GM18520 (cell line): ENCODE data around the gene SPTB.

ENCODE experiments used
- ATAC-seq: cut with Tn5 transposase; IDR thresholded peaks from one replicate; pipeline ENCODE4 v1.9.1; 2021; ENCODE audit not compliant: unreplicated experiment

The SPTB gene

DNA sequence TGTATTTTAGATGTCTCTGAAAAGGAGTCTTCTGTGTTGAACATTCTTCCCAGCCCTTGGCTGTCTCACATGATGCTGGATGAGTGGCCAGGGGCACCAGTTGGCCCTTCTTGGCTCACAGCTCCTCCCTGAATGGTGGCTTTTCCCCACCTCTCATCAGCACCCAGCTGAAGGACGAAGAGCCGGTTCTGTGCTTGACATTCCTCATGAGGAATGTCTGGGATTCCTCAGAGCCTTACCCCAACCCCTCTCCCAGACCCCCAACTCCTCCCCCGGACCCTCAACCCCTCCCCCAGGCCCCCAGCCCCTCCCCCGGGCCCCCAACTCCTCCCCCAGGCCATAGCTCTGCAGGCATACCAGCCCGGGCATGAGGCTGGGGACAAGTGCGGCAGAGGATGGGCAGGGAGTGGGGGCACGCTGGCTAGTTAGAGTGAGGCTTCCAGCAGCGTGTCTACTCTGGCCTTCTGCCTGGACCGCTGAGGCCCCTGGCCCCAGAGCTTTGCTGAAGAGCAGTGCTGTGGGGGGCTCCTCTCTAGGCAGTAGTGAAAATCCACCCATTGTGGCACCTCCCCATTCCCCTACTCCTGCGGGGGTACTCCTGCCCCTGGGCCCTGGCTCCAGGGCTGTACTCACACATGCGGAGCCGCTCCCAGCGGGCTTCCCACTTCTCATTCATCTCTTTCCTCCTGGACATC lies 111.2 kb downstream of the SPTB start:
- ATAC-seq, result no peak

DNA sequence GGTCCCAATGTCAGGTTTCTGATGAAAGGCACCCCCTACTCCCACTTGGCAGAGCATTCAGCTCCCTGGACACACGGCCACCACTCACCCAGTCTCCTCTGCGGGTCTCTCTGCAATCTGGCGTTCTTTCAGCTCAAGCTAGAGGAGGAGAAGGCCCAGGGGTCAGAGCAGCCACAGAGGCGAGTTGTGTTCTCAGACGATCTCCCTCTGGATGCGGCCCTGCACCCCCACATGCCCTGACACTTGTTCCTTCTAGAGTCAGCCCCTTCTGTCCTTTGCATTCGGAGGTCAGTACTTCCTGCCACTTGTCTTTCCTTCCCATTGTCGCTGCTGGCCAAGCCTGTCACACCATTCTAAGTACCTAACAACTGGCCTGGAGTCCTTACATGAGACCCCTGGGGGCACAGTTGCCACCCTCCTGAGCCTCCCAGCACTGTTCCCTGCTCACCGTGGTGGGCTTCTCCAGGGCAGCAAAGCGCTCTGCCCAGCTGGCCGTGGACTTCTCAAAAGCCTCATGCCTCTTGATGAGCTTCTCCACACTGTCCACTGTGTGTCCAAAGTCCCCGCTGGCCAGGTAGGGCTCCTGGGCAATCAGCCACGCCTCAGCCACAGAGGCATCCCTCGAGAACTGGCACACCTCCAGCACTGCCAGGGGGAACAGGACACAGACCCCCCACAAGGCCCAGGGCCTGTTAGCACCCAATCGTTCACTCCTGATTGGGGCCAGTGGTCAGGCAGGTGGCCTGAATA lies 112.3 kb downstream of the SPTB start:
- no peak for ATAC-seq

DNA sequence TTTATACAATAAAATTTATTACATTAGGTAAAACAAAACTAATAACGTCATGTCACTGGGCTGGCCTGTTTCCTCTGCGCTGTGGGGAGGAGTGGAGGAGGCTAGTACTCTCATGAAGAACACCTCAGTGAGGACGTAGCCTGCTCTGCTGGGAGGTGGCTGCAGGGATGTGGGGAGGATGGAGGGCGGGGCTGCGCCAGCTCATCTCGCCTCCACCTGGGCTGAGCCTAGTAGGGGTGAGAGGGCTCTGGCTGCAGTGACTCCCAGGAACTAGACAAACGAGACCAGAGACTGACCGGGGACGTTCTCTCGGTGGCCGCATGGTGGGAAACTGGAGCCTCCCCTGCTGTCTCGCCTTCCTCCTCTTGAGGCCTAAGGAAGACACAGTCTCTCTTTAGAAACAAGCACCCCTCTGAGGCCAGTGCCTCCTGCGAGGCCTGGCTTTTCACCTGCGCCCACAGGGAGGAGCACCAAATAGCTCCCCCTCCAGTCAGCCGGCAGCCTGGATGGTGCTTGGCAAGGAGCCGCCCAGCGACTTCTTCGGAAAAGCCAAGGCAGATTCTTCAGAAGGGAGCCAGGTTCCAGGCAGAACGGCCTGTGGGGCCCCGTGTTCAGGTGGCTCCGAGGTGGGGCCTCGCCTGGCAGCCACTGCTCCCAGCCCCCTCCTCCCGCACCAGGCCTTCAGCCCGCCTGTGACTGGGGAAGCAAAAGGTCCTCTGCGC lies 113.1 kb downstream of the SPTB start:
- ATAC-seq, result no peak

DNA sequence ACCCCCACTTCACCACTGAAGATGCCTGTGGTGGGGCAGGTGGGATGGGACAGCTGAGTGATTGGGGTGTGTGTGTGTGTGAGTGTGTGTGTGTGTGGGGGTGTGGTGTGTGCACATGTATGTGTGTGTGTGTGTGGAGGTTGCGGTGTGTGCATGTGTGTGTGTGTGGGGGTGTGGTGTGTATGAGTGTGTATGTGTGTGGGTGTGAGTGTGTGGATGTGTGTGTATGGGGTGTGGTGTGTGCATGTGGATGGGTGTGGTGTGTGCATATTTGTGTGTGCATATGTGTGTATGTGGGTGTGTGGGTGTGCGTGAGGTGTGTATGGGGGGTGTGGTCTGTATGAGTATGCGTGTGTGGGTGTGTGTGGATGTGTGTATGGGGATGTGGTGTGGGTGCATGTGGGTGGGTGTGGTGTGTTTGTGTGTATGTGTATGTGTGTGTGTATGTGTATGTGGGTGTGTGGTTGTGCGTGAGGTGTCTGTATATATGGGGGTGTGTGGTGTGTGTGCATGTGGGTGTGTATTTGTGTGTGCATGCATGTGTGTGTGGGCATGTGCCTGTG lies 113.9 kb downstream of the SPTB start:
- ATAC-seq, result no peak

DNA sequence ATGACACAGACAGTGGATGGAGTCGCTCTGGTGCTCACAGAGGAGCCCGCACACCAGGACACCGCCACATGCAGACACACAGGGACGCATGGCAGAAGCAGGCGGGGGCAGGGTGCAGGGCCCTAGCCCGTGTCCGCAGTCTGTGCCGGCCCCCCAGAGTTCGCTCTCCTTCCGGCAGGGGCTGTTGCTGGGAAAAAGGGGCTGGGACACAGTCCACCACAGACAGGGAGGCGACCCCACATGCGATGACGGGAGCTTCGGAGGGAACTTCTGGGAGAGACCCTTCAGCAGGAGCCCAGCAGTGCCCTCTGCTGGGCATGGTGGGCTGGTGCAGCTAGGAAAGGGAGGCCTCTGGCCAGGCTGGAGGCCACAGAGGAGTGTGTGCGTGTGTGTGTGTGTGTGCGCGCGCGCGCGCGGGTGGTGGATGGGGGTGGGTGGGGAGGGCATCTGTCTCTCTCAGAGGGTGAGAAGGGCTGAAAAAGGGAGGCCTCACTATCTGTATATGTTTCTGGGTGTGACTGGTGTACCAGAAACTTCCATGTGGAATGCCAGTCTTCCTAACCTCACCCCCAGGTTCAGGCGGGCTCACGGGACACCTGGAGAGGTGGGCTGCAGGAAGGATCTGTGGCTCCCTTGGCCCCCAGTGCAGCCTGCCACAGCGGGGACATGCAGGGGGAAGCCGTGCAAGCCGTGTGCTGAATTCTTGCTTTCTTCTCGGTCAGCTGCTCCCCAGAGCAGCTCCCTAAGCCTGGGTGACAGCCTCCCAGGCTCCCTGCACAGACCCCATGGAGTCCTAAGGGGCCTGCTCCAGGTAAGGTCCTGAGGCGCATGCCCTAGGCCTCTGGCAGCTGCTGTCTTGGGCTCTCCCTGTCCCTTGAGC lies 114.8 kb downstream of the SPTB start:
- peak; percentile 57 for ATAC-seq

DNA sequence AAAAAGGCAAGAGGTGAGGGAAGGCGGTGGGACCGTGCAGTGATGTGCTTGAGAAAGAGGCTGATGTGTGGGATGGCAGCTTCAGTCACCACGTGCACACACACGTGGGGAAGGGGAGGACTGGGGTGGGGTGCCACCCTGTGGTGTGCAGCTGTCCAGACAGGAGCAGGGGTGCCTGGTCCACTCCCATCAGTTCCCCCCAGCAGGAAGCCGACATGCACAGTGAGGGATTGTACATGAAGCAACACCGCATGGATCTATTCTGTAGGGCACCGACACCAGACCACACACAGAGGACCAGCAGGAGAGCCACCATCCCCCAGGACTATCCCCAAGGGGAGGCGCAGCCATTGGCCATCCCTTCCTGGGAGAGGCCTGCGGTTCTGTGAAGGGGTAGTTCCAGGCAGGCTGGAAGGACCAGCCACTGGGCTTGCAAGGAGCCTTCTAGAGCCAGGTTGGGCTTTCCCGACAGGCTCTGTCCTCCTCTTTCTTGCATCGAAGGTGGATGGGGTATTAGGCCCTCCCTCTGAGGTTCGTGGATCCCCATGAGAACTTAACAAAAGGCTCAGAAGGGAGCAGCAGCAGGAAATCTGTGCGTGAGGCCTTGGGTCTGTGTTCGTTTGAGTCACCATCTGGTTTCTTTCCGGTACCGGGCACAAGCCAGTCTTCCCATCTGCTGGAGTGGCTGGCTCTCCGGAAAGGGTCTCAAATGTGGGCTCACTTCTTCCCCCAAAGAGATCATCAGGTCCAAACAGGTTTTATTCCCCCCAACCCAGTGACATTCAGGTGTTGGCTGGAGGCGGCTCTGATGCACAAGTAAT lies 115.7 kb downstream of the SPTB start:
- ATAC-seq, result no peak

DNA sequence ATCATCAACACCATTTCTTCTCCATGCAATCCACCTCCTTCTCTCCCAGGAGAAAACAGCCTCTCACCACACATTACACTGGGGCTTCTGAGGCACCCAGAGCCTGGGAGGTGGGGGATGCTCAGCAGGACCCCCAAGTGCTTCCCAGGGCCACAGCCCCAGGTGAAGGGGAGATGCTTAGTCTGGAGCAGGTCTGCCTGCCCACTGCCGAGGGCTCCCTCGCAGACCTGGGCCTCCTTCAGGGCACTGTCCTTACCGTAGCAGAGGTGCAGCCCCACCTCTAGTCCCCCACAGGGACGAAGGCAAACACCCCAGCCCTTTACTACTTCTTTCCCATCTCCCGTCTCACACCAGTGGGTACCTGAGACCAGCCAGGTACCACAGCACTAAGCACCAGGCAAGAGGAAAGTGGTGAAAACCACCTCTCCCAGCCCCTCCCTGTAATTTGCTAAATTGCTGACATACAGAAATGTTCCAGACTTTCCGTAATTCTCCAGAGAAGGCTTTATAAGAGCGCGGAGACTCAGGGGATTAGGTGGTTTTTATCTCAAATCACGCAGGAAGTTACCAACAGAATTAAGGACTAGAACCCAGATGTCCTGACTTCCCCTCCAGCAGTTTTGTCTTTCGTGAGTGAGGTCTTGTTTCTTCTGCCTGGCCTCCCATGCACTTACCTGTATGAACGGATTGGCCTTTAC lies 116.5 kb downstream of the SPTB start:
- no peak for ATAC-seq

DNA sequence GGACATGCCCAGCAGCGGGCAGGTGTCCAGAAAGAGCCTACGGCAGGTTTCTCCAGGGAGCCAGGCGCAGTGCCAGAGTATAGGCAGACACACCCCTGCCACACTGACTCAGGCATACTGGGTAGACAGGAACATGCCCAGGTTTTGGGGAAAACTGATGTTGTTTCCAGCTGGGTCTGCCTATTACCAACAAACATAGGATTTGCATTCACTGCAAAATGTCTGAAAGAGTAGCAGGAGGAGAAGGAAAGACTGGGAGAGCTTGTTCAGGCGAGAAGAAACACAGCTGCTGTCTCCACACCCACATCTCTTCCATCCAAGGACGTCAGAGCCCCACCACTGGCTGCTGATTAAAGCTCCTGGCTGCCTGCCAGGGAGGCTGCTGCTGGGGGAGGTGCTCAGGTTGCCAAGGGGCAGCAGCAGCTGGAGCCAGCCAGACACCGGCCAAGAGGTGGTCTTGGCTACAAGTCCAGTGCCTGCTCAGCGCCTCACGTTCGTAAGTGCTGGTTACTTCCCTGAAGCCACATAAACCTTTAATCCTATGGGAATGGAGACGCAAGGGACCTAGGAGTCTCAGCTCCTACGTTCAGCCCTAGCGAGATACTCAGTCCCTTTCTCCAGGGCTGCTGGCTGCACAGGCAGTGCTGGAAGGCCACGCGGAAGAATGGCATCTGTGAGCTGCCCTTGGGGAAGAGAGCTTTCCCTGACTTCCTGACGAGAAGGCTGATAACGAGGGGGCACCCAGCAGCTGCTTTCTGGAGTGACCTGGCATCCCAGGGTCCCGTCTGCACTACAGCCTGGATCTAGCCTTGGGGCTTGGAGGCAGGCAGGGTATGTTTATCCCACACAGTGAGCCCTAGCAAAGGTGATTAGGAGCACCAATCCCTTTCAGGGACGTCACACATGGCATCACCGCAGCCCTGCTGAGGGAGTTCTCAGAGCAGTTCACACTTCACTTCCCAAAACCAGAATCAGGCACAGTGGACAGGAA lies 117.4 kb downstream of the SPTB start:
- ATAC-seq, result no peak

DNA sequence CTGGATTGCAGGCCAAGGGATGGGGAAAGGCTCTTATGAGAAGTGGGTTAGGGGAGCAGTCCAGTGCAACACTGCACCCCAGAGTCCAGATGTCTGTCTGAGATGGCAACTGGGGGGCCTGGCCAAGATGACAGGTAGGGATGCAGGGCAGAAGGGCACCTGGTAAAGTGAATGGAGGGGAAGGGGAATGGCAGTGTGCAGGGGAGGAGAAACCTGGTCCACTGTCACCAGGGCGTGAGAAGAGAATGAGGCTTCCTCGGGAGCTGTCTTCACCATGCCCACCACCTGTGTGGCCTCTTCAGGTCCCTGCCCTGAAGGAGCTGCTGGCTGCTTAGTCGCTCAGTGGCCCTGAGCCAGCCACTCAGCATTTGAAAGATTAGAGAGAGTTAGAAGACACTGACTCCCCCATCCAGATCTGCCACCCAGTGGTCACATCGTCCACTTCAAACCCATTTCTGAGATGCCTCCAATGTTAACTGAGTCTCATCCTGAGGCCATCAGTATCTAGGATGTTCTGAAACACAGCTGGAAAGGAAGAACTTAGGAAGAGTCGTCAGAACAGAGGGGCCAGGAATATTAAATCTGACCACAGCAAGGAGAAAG lies 118.2 kb downstream of the SPTB start:
- ATAC-seq, result no peak

DNA sequence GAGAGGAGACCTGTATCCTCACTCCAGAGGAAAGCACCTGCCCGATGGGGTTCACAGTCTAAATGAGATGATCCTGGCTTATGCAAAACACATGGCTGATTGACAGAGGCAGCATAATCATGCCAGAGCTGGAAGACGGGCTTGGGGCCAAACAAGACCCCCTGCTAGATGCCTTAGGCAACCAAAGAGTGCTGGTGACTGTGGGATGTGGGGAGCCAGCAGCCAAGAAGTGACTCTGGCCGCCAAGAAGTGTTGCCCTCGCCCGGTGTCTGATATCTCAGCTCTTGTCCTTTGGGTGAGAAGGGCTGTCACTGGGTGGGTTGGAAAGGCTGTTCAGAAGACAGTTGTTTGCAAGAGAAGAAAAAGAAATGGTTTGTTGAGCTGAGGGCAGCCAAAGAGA lies 118.8 kb downstream of the SPTB start:
- ATAC-seq, result no peak

DNA sequence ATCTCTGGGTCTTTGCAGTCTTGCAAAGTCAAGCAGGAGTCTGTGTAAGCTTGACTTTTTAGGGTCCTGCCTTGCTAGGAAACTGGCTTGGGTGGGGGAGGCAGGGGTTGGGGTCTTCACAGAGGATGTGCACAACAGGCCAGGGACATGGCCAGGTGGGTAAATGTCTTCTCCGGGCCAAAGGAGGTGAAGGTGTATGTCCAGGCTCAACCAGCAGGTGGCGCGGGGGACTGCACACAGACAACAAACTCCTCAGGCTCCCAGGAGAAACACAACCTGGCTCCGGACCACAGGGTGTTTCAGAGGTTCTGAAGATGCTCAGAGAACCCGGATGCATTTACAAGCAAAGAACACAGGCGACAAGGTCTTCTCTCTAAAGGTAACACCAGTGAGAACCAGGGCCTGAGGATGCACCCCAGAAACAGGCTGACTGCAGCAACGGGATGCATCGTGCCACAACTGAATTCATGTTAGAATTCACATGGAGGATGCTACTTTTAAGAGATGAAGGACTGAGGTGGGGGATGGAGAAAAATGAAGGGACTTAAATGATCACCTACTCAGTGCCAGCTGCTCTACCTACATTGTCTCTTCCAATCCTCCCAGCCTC lies 119.5 kb downstream of the SPTB start:
- no peak for ATAC-seq

DNA sequence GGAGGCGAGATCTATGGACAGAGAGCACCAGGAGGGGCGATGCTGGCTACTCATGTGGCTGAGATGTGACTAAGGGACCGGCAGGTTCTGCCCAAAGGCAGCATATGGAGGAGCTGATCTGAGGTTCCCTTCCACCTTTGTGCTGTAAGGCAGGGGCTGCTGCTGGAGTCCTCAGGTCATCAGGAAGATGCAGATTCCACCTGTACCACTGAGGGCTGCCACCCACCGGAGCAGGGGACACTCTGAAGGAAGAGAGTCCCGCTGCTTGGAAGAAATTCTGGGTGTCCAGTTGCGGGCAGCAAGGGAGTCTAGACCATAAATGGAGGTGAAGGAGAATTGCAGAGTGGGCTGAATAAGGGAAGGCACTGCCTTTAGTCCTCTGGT lies 120.2 kb downstream of the SPTB start:
- ATAC-seq, result no peak

DNA sequence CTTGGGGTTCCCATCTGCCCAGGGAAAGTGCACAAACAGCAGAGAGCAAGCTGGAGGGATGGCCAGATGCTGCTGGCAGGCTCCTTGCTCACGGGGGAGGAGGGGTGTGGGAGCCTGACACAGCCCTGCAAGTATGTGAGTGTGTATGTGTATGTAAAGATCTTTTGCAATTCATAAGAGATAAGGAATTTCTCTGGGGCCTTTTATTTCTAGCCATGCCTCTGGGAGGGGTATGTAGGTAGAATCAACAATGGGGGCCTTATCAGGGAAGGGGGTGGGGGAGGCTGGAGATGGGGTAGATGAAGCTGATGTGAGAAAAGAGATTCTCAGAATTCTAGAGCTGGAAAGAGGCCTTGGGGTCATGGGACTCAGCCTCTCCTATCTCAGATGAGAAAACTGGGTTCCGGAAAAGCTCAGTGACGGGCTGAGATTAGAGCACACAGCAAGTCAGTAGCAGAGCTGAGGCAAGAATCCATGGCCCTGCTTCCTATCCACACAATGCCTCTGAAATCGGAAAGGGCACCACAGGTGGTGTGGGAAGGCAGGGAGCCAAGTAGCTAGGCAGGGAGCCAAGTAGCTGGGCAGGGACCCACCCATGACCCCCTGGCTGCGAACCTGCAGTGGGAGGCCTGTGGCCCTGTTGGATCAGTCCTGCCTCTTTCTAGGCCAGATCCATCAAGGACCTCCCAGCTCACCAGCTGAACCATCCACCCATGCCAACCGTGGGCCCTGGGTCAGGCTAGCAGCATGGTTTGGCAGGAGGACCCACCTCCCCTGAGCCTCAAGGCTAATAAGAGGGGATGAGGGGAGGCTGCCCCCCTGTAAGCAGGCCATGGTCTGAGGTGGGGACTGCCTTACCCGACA lies 120.8 kb downstream of the SPTB start:
- ATAC-seq, result no peak

DNA sequence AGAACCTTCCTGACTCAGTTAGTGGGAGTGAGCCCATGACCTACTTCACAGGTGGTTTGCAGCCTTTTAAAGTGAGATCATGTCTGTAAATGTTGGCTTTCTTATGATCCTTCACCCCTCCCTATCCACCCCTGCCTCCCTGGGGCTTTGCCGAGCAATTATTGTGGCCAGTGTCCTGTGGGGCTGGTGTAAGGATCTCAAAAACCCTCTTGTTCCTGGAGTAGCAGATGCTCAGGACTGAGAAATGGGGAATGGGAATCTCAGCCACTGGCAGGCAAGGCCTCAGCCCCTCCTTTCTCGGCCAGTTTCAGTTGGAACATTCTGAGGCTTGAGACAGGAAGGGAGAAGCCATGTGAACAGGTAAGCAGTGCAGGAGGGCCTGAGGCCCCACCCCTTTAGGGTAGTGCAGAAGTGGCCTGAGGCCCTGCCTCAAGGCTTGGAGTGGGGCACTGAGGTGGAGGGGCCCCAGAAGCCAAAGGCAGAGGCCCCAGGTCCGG lies 121.6 kb downstream of the SPTB start:
- ATAC-seq, result no peak

DNA sequence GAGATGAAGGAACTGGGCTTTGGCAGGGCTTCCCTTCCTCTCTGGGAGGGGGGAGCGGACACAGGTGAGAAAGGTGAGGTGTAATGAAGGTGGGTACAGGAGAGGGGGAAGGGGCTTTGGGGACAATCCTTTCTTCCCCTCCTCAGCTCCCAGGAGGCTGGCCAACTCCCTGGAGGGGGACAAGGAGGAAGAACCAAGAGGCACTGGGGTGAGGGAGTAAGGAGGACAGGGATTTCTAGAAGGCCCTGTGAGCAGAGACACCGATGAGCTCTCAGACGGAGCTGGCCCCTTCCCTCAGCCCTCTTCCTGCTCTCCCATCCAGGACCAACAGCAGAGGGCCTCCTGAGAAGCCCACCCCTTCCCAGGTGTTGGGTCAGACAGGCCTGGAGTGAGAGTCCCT lies 122.1 kb downstream of the SPTB start:
- no peak for ATAC-seq

DNA sequence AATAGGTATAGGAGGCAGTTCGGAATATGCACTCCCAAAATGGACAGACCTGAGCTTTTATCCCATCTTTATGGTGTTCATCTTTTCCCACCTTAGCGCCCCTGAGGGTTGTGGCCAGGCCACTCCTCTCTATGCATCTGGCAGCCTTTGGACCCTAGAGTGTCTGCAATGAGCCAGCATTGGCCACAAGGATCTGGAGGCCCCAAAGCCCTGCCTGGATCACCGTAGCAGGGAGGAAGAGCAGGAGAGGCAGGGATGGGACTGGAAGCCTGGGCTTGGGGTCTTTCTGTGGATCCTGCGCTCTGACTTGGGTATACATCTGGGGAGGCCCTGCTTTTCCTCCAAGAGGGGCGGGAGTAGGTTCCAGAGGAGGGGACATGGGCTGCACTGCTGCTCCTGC lies 123.0 kb downstream of the SPTB start:
- ATAC-seq, result no peak
